Femur (tissue), 1 donor: ENCODE results near the gene CASP6.
"Not testable (repeated sequence)": the region's sequence is repeated elsewhere in the genome, so short reads cannot be mapped to it uniquely, and the experiment has no call there.

Experiments used
- DNase-seq: peaks from one replicate; pipeline ENCODE4 v3.0.0-alpha.2; 2017

CASP6 gene

GRCh38 chr4:109718759-109719158 lies 15.5 kb upstream of the CASP6 start:
- DNase-seq, result no peak

- no peak for DNase-seq
Observed at GRCh38 chr4:109713500-109713899, 10.3 kb upstream of the CASP6 start.

- no peak for DNase-seq
Observed at GRCh38 chr4:109708990-109709389, 5.7 kb upstream of the CASP6 start.

GRCh38 chr4:109708435-109708834 lies 5.2 kb upstream of the CASP6 start:
- no peak for DNase-seq

GRCh38 chr4:109703664-109704361 lies 568 bp upstream of the CASP6 start:
- no peak for DNase-seq

GRCh38 chr4:109701566-109702410 lies 1.5 kb downstream of the CASP6 start:
- DNase-seq, result no peak

GRCh38 chr4:109699553-109700225 lies 3.6 kb downstream of the CASP6 start:
- no peak for DNase-seq

- DNase-seq, result no peak
Observed at GRCh38 chr4:109698656-109699055, 4.6 kb downstream of the CASP6 start.

- DNase-seq, result no peak
Observed at GRCh38 chr4:109691411-109691920, 11.8 kb downstream of the CASP6 start.

GRCh38 chr4:109690690-109691410 lies 12.4 kb downstream of the CASP6 start:
- DNase-seq, result no peak

GRCh38 chr4:109684727-109685126 lies 18.5 kb downstream of the CASP6 start:
- no peak for DNase-seq

- no peak for DNase-seq
Observed at GRCh38 chr4:109683621-109684253, 19.5 kb downstream of the CASP6 start.

GRCh38 chr4:109682875-109683274 lies 20.4 kb downstream of the CASP6 start:
- DNase-seq, result no peak

- DNase-seq, result not testable (repeated sequence)
Observed at GRCh38 chr4:109678925-109679324, 24.3 kb downstream of the CASP6 start.

- DNase-seq, result not testable (repeated sequence)
Observed at GRCh38 chr4:109678472-109678871, 24.8 kb downstream of the CASP6 start.

- no peak for DNase-seq
Observed at GRCh38 chr4:109676886-109677285, 26.4 kb downstream of the CASP6 start.

- no peak for DNase-seq
Observed at GRCh38 chr4:109675843-109676242, 27.4 kb downstream of the CASP6 start.

GRCh38 chr4:109675181-109675580 lies 28.1 kb downstream of the CASP6 start:
- DNase-seq, result no peak

GRCh38 chr4:109673303-109673702 lies 29.9 kb downstream of the CASP6 start:
- no peak for DNase-seq

GRCh38 chr4:109672169-109672930 lies 30.9 kb downstream of the CASP6 start:
- no peak for DNase-seq

GRCh38 chr4:109671350-109671749 lies 31.9 kb downstream of the CASP6 start:
- DNase-seq, result no peak
